ENCODE results near the gene TFDP2.

Gene TFDP2

DNA sequence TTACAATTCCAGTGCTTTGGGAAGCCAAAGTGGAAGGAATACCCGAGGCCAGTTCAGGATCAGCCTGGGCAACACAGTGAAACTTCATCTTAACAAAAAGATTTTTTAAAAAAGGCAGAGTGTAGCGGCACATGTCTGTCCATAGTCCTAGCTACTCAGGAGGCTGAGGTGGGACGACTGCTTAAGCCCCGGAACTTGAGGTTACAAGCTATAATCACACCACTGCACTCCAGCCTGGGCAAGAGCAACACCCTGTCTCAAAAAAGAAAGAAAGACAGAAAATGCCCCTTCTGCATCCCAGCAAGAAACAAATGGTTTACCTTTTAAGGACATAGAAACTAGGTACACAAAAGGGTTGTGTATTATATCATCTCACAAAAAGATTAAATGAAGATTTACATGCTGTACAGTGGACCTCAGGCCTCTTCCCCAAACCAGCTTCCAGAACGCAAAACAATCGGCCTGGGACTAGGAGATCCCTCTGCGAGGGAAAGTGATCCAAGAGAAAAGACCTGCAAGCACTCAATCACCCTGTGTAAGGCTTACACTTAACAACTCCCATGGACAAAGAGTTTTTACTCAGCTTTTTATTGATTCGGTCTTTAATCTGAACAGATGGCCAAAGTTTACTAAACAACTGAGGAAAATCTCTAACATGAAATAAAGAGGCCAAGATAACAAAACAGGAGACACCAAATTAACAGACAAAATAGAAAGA, 21.2 kb downstream of the TFDP2 start:
- H3K79me1 ChIP-seq (replicated peaks; ENCODE audit: low read length, poor library complexity, severe bottlenecking), result no peaks in the 10 kb centered on the region
- no peak overlapping the region for H3K18ac ChIP-seq (ENCODE audit: low read depth in 1 of 2, low read length in 2 of 2)
- H3K9ac ChIP-seq (ENCODE audit: low read length), result peak overlapping the region; percentile 42
- H2BK12ac ChIP-seq (ENCODE audit: low read length in 2 of 2), result no peak overlapping the region
- H2BK15ac ChIP-seq (ENCODE audit: low read depth, poor library complexity, severe bottlenecking), result no peak overlapping the region
- H3K4me2 ChIP-seq (ENCODE audit: low read length, poor library complexity, severe bottlenecking), result no peak overlapping the region
- H3K14ac ChIP-seq (ENCODE audit: low read length in 2 of 2), result no peak overlapping the region
- H2BK120ac ChIP-seq (ENCODE audit: low read depth, low read length), result no peak overlapping the region
- H2BK5ac ChIP-seq (ENCODE audit: low read depth, low read length, poor library complexity, severe bottlenecking), result no peak overlapping the region
- WGBS, result 88% methylated on average over 8 of the region's 8 CpGs
- H3K36me3 ChIP-seq (ENCODE audit: control insufficient read depth in 1 of 2, insufficient read depth in 2 of 2, low read depth in 1 of 2, low read length in 2 of 2), result no peaks in the 10 kb centered on the region
- no peak overlapping the region for H3K4me3 ChIP-seq (ENCODE audit: insufficient read depth in 1 of 2, low read depth in 1 of 2, low read length in 2 of 2)
- no peaks in the 10 kb centered on the region for H3K4me1 ChIP-seq (ENCODE audit: control insufficient read depth, insufficient read depth, low read depth, low read length)
- H3K9me3 ChIP-seq (ENCODE audit: control insufficient read depth, low read length), result no peaks in the 10 kb centered on the region
- no peak for DNase-seq
- H2AK5ac ChIP-seq (ENCODE audit: low read length, severe bottlenecking), result no peak overlapping the region
- H3K23ac ChIP-seq (ENCODE audit: low read length in 2 of 2), result no peak overlapping the region
- H3K4ac ChIP-seq (ENCODE audit: low read depth in 1 of 2, low read length in 2 of 2), result no peak overlapping the region
- H3K27ac ChIP-seq (ENCODE audit: low read length, poor library complexity, severe bottlenecking), result no peak overlapping the region
- no peak overlapping the region for H4K91ac ChIP-seq (ENCODE audit: low read length)
- H3K27me3 ChIP-seq (ENCODE audit: control insufficient read depth in 1 of 2, insufficient read depth in 1 of 2, low read length in 2 of 2), result no peaks in the 10 kb centered on the region
- no peak overlapping the region for H2AFZ ChIP-seq (ENCODE audit: low read depth, low read length)
- no peak overlapping the region for H4K8ac ChIP-seq (ENCODE audit: low read length)

DNA sequence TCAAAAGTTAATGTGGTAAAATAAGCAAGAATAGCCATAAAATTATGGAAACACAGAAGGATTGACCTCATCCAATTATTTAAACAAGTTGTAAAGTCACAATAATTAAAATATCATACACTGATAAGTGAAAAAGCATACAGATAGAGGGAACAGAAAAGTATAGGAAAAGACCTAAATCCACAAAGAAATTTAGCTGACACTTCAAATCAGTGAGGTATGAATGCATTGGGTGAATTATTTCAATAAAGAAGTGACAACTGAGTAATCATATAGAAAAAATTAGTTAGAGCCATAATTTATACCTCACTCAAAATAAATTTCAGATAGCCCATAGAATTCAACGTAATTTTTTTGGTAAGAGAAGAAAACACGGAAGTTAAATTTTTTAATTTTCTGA, 25.1 kb downstream of the TFDP2 start:
- Histone ChIP-seq H3K9me3 (ENCODE audit: control insufficient read depth, low read length) (no peaks in the 10 kb centered on the region), H3K23ac (ENCODE audit: low read length in 2 of 2) (no peak overlapping the region), H3K4me1 (ENCODE audit: control insufficient read depth, insufficient read depth, low read depth, low read length) (no peaks in the 10 kb centered on the region), H2BK15ac (ENCODE audit: low read depth, poor library complexity, severe bottlenecking) (no peak overlapping the region), H3K4ac (ENCODE audit: low read depth in 1 of 2, low read length in 2 of 2) (no peak overlapping the region), H3K4me2 (ENCODE audit: low read length, poor library complexity, severe bottlenecking) (no peak overlapping the region), H2AFZ (ENCODE audit: low read depth, low read length) (no peak overlapping the region), H3K36me3 (ENCODE audit: control insufficient read depth in 1 of 2, insufficient read depth in 2 of 2, low read depth in 1 of 2, low read length in 2 of 2) (no peaks in the 10 kb centered on the region), H3K27me3 (ENCODE audit: control insufficient read depth in 1 of 2, insufficient read depth in 1 of 2, low read length in 2 of 2) (no peaks in the 10 kb centered on the region), H2AK5ac (ENCODE audit: low read length, severe bottlenecking) (no peak overlapping the region), H4K91ac (ENCODE audit: low read length) (no peak overlapping the region), H4K8ac (ENCODE audit: low read length) (no peak overlapping the region), H2BK12ac (ENCODE audit: low read length in 2 of 2) (no peak overlapping the region), H3K79me1 (replicated peaks; ENCODE audit: low read length, poor library complexity, severe bottlenecking) (peaks cover 6% of the 10 kb centered on the region), H2BK120ac (ENCODE audit: low read depth, low read length) (no peak overlapping the region), H3K14ac (ENCODE audit: low read length in 2 of 2) (no peak overlapping the region), H3K27ac (ENCODE audit: low read length, poor library complexity, severe bottlenecking) (no peak overlapping the region), H3K18ac (ENCODE audit: low read depth in 1 of 2, low read length in 2 of 2) (no peak overlapping the region), H3K4me3 (ENCODE audit: insufficient read depth in 1 of 2, low read depth in 1 of 2, low read length in 2 of 2) (no peak overlapping the region), H3K9ac (ENCODE audit: low read length) (no peak overlapping the region), H2BK5ac (ENCODE audit: low read depth, low read length, poor library complexity, severe bottlenecking) (no peak overlapping the region)
- no CpG with 5 or more reads among the region's 2 CpGs for WGBS
- no peak for DNase-seq

DNA sequence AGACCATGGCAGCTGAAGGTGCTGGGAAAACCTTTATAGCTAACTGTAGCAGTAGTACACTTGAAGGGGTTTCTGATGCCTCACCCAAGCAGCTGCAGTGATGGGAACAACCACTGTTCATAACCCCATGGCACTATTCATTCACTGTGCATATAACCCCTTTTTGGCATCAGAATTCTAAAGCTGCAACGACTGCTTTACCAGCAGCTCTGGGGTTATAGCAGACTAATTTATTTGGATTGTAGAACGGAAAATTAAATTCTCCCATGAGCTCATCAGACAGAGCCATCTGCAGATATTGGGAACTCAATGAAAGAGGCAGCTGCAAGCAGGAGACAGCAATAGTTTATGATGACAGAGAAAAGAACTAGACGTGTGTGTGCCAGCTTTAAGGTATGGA, 28.6 kb downstream of the TFDP2 start:
- no peak overlapping the region for H4K91ac ChIP-seq (ENCODE audit: low read length)
- H4K8ac ChIP-seq (ENCODE audit: low read length), result no peak overlapping the region
- H3K4ac ChIP-seq (ENCODE audit: low read depth in 1 of 2, low read length in 2 of 2), result no peak overlapping the region
- no peak overlapping the region for H2AFZ ChIP-seq (ENCODE audit: low read depth, low read length)
- no peak overlapping the region for H3K4me3 ChIP-seq (ENCODE audit: insufficient read depth in 1 of 2, low read depth in 1 of 2, low read length in 2 of 2)
- no peak overlapping the region for H3K9ac ChIP-seq (ENCODE audit: low read length)
- no peaks in the 10 kb centered on the region for H3K27me3 ChIP-seq (ENCODE audit: control insufficient read depth in 1 of 2, insufficient read depth in 1 of 2, low read length in 2 of 2)
- H2BK15ac ChIP-seq (ENCODE audit: low read depth, poor library complexity, severe bottlenecking), result no peak overlapping the region
- H3K18ac ChIP-seq (ENCODE audit: low read depth in 1 of 2, low read length in 2 of 2), result no peak overlapping the region
- no peak overlapping the region for H2BK5ac ChIP-seq (ENCODE audit: low read depth, low read length, poor library complexity, severe bottlenecking)
- peaks cover 6% of the 10 kb centered on the region for H3K79me1 ChIP-seq (replicated peaks; ENCODE audit: low read length, poor library complexity, severe bottlenecking)
- H3K4me1 ChIP-seq (ENCODE audit: control insufficient read depth, insufficient read depth, low read depth, low read length), result peaks cover 5% of the 10 kb centered on the region
- H3K23ac ChIP-seq (ENCODE audit: low read length in 2 of 2), result no peak overlapping the region
- no peak overlapping the region for H2AK5ac ChIP-seq (ENCODE audit: low read length, severe bottlenecking)
- no peak overlapping the region for H2BK120ac ChIP-seq (ENCODE audit: low read depth, low read length)
- WGBS, result 85% methylated on average over 3 of the region's 3 CpGs
- no peak overlapping the region for H3K4me2 ChIP-seq (ENCODE audit: low read length, poor library complexity, severe bottlenecking)
- no peak overlapping the region for H2BK12ac ChIP-seq (ENCODE audit: low read length in 2 of 2)
- H3K27ac ChIP-seq (ENCODE audit: low read length, poor library complexity, severe bottlenecking), result no peak overlapping the region
- no peaks in the 10 kb centered on the region for H3K9me3 ChIP-seq (ENCODE audit: control insufficient read depth, low read length)
- H3K14ac ChIP-seq (ENCODE audit: low read length in 2 of 2), result no peak overlapping the region
- no peak for DNase-seq
- H3K36me3 ChIP-seq (ENCODE audit: control insufficient read depth in 1 of 2, insufficient read depth in 2 of 2, low read depth in 1 of 2, low read length in 2 of 2), result no peaks in the 10 kb centered on the region

DNA sequence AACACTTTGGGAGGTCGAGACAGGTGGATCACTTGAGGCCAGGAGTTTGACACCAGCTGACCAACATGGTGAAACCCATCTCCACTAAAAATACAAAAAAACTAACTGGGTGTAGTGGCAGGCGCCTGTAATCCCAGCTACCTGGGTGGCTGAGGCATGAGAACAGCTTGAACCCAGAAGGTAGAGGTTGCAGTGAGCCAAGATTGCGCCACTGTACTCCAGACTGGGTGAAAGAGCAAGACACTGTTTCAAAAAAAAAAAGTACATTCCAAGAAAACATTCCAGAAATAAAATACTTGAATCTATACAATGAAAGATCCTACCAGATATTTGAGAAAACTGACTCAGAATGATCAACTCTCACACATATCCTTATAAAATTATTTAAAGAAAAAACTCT, 30.4 kb downstream of the TFDP2 start:
- Histone ChIP-seq H2BK15ac (ENCODE audit: low read depth, poor library complexity, severe bottlenecking) (no peak overlapping the region), H2AK5ac (ENCODE audit: low read length, severe bottlenecking) (no peak overlapping the region), H3K9ac (ENCODE audit: low read length) (no peak overlapping the region), H3K4me3 (ENCODE audit: insufficient read depth in 1 of 2, low read depth in 1 of 2, low read length in 2 of 2) (no peak overlapping the region), H3K27me3 (ENCODE audit: control insufficient read depth in 1 of 2, insufficient read depth in 1 of 2, low read length in 2 of 2) (no peaks in the 10 kb centered on the region), H3K4ac (ENCODE audit: low read depth in 1 of 2, low read length in 2 of 2) (no peak overlapping the region), H3K14ac (ENCODE audit: low read length in 2 of 2) (no peak overlapping the region), H3K27ac (ENCODE audit: low read length, poor library complexity, severe bottlenecking) (no peak overlapping the region), H4K8ac (ENCODE audit: low read length) (no peak overlapping the region), H2BK120ac (ENCODE audit: low read depth, low read length) (no peak overlapping the region), H2BK12ac (ENCODE audit: low read length in 2 of 2) (no peak overlapping the region), H2BK5ac (ENCODE audit: low read depth, low read length, poor library complexity, severe bottlenecking) (no peak overlapping the region), H3K4me1 (ENCODE audit: control insufficient read depth, insufficient read depth, low read depth, low read length) (peaks cover 5% of the 10 kb centered on the region), H2AFZ (ENCODE audit: low read depth, low read length) (no peak overlapping the region), H3K4me2 (ENCODE audit: low read length, poor library complexity, severe bottlenecking) (no peak overlapping the region), H3K18ac (ENCODE audit: low read depth in 1 of 2, low read length in 2 of 2) (no peak overlapping the region), H3K23ac (ENCODE audit: low read length in 2 of 2) (no peak overlapping the region), H4K91ac (ENCODE audit: low read length) (no peak overlapping the region), H3K9me3 (ENCODE audit: control insufficient read depth, low read length) (no peaks in the 10 kb centered on the region), H3K79me1 (replicated peaks; ENCODE audit: low read length, poor library complexity, severe bottlenecking) (peaks cover 6% of the 10 kb centered on the region), H3K36me3 (ENCODE audit: control insufficient read depth in 1 of 2, insufficient read depth in 2 of 2, low read depth in 1 of 2, low read length in 2 of 2) (no peaks in the 10 kb centered on the region)
- 96% methylated on average over 2 of the region's 3 CpGs for WGBS
- no peak for DNase-seq
